NB4 (cell line): ENCODE measurements around the gene SCPEP1.

Experiments used
- CTCF ChIP-seq: IDR thresholded peaks from one replicate; pipeline ENCODE4 v1.5.1; 2012; ENCODE audit warnings: low read depth, low read length
- POLR2A ChIP-seq: IDR thresholded peaks from 2 replicates; pipeline ENCODE4 v1.6.1; 2011; ENCODE audit warnings: mild to moderate bottlenecking; ENCODE audit not compliant: insufficient read length; ENCODE audit errors: extremely low read depth

GRCh38 chr17:57050306-57050705, 72.4 kb downstream of the SCPEP1 start:
- TF ChIP-seq CTCF: no peak
- no peak for TF ChIP-seq POLR2A
